ENCODE measurements around the gene CRABP2. TPM values are rescaled to one million over a fixed set of nuclear protein-coding genes. Genes with fewer than 3 reads are reported as not detected.

The CRABP2 gene
- total and polyA plus RNA-seq, 2 of the 4 experiments (the other 2 are of a cell fraction): 6.3 to 15.7 TPM

- Histone ChIP-seq H3K18ac (ENCODE audit: low read depth, low read length) (no peak overlapping the region), H3K23ac (ENCODE audit: low read depth, low read length) (no peak overlapping the region), H3K9me1 (ENCODE audit: insufficient read depth, low read length) (peaks cover 22% of the 10 kb centered on the region; the same call in 1 of the 2 replicates), H4K20me1 (ENCODE audit: insufficient read depth, low read length) (0 out of 2 replicates have a peak, but pooled peaks cover 11% of the 10 kb centered on the region), H3K9ac (ENCODE audit: low read depth, low read length) (no peak overlapping the region), H2BK20ac (ENCODE audit: low read depth, low read length) (no peak overlapping the region), H4K91ac (ENCODE audit: insufficient read depth, low read depth, low read length) (no peak overlapping the region), H4K5ac (ENCODE audit: low read depth, low read length) (no peak overlapping the region), H4K8ac (ENCODE audit: low read depth in 2 of 2, low read length in 2 of 2) (no peak overlapping the region), H3K56ac (ENCODE audit: extremely low read depth, insufficient read depth, low read length) (no peak overlapping the region), H2AK9ac (replicated peaks; ENCODE audit: low read depth, low read length, poor library complexity) (no peak overlapping the region), H2AK5ac (ENCODE audit: low read depth, low read length) (no peak overlapping the region), H2BK120ac (ENCODE audit: low read depth, low read length) (no peak overlapping the region), H3K27ac (ENCODE audit: insufficient read depth, low read length) (no peak overlapping the region), H2BK15ac (ENCODE audit: low read depth, low read length) (no peak overlapping the region), H3K9me3 (ENCODE audit: control insufficient read depth, insufficient read depth, low read length) (no peaks in the 10 kb centered on the region), H3K36me3 (ENCODE audit: control insufficient read depth, insufficient read depth, low read length) (peaks cover 22% of the 10 kb centered on the region), H3K4ac (ENCODE audit: low read depth, low read length) (no peak overlapping the region), H3K79me1 (ENCODE audit: low read depth in 1 of 2, low read length in 2 of 2) (peaks cover 6 to 76% of the 10 kb centered on the region in 2 experiments; a peak in 3 of 4 replicates), H3K14ac (replicated peaks; ENCODE audit: low read depth, low read length) (no peak overlapping the region), H3K27me3 (ENCODE audit: control insufficient read depth, insufficient read depth, low read length) (no peaks in the 10 kb centered on the region), H2AFZ (replicated peaks; ENCODE audit: low read length, poor library complexity) (no peak overlapping the region), H3K4me1 (ENCODE audit: control insufficient read depth, insufficient read depth, low read length) (peaks cover 33% of the 10 kb centered on the region), H3K4me3 (ENCODE audit: insufficient read depth, low read depth, low read length) (no peak overlapping the region), H3K4me2 (ENCODE audit: low read depth, low read length) (no peak overlapping the region), H2BK5ac (ENCODE audit: low read depth, low read length, poor library complexity, severe bottlenecking) (no peak overlapping the region)
- BruUV-seq (replicated peaks): no TSS peak
- WGBS, 2 experiments (ENCODE audit: extremely low coverage in 2 of 2, insufficient read length in 1 of 2): no CpG with 5 or more reads among the region's 14 CpGs
- dilution Hi-C loops (cut with HindIII; ENCODE audit: low sequenced_read_pairs, unreplicated experiment) (no loop called here), intact Hi-C loops (cut with micrococcal nuclease) (no loop called here), in situ Hi-C loops (cut with MboI; ENCODE audit: low sequenced_read_pairs) (no loop called here)
- no peak for ATAC-seq (ENCODE audit: low read depth)
- no peak for DNase-seq
- no peak for TF ChIP-seq RCOR1 (IDR thresholded peaks at IDR 0.05; ENCODE audit: insufficient replicate concordance, low read length)
- no peak for TF ChIP-seq MAZ (IDR thresholded peaks at IDR 0.05; ENCODE audit: borderline replicate concordance, low read depth, low read length)
- TF ChIP-seq BHLHE40 (IDR thresholded peaks at IDR 0.05; ENCODE audit: low read depth, low read length): no peak
- no peak for TF ChIP-seq POLR2A (IDR thresholded peaks at IDR 0.05; ENCODE audit: low read depth, low read length)
- no peak for TF ChIP-seq RAD21 (IDR thresholded peaks at IDR 0.05; ENCODE audit: low read length)
- CTCF ChIA-PET: no interaction called here
- POLR2A ChIA-PET (ENCODE audit: unreplicated experiment): no interaction called here
Measured at GRCh38 chr1:156744786-156745419, 39.5 kb upstream of the CRABP2 start.
